DND-41 (cell line): ENCODE measurements around the gene DSCAM.

Experiments used
- CTCF ChIP-seq: IDR thresholded peaks from 2 replicates; pipeline ENCODE4 v1.5.1; 2012; ENCODE audit warnings: borderline replicate concordance, low read length, moderate library complexity, mild to moderate bottlenecking; ENCODE audit not compliant: poor library complexity, severe bottlenecking; ENCODE audit errors: extremely low read depth
- EZH2 ChIP-seq: IDR thresholded peaks from 3 replicates; pipeline ENCODE4 v1.6.1; 2012; ENCODE audit warnings: borderline replicate concordance, low read depth, mild to moderate bottlenecking, moderate library complexity, low read length, inconsistent platforms; ENCODE audit not compliant: severe bottlenecking

DNA sequence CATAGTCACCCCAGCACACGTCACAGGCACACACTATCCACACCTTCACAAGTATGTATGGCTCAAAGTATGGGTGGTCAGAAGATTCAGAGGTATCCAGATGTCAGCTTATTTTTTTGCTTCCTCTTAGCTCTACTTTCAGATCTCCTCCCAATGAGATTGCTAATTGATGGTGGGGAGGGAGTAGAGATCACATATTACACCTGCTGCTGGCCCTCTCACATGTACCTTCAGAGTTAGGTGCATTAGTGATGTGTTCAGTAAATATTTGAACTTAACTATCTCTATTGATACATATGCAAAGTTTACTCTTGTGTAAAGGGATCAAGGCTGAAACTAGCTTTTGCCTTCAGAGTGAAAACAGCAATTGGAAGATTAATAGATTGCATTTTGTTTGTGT is 717.1 kb downstream of the DSCAM start:
- TF ChIP-seq CTCF (no peak), EZH2 (no peak)
